Measurements from ENCODE around the gene PLEKHA8.
A peak's percentile ranks its signal among the peaks of the same experiment; 100 is the strongest.
"Not testable (repeated sequence)": the region's sequence is repeated elsewhere in the genome, so short reads cannot be mapped to it uniquely, and the experiment has no call there.

PLEKHA8 gene

GRCh38 chr7:30068117-30068516 is 39.9 kb downstream of the PLEKHA8 start:
- DNase-seq, result no peak

DNA sequence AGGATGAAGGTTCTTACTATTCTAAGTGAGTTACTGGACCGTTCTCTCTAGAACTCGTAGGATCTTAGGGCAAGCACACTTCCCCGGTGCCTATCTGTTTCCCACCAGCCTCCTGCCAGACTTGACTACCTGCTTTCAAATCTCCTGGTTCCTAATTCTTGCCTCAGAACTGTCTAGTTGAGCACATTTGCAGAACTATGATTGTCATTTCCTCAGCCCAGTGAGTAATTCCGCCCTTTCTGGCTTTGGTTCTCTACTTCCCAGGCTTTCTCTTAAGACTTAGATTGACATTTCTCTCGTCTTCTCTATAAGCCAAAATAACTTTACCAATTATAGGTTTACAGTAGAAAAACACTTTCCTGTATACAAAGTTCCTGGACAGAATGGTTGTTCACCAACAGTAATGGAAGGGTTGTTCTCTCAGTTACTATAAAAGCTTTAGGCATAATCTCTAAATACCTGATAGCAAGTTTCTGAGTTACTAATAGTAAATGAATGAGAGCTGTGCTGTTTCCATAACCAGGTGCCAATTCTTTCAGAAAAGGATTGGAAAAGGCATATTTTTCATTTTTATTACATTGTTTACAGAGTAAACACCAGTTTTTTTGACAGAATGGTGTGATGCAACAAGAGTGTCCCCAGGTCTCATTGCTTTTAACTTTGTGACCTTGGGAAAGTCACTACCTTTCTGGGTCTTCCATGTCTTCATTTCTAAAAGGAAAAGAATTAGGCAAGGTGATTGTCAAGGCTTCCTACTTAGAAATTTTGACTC is 41.1 kb downstream of the PLEKHA8 start:
- no peak for DNase-seq

DNA sequence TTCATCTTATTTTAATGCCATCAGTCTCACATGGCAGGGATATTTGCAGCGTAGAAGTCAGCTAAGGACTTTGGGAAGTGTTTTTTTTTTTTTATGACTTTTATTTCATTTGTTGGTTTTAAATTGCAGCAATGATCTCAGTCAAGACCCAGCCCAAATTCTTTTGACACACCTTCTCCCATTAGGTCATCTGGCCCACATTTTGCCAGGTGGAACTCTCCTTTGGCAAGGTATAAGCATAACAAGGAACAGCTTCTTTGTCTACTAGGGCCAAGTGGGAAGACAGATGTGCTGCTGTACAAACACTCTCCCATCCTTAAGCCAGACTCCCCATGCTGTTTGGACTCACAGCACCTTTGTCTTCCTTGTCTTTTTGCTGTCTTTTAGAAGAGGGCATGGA is 41.8 kb downstream of the PLEKHA8 start:
- DNase-seq, result no peak

GRCh38 chr7:30072735-30073134 is 44.5 kb downstream of the PLEKHA8 start:
- no peak for DNase-seq

DNA sequence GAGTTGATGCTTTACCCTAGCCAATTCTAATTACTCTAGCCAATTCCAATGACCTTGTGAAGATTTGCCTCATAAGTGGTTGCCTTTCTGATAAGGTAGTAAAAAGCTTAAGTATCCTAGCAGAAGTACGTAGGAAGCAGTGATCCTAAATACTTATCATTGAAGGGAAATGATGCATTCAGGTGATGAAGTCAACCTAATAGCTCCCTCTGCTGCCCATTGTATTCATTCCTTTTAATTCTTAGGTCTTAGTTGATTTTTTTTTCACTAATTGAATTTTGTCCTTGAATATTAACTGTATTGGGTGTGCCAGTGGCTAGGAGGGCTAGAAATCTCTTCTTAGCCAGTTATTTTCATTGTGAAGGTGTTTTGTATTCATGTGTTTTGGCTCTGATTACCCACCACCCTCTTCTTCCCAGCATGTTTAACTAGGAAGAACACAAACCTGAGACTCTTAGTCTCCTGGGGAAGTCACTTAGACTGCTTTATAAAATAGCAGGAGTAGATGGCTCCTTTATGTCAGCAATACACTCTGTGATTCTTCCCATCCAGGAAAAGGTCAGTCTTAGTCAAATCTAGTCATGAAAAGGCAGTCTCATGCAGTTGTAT is 46.3 kb downstream of the PLEKHA8 start:
- DNase-seq, result peak; percentile 23

GRCh38 chr7:30076411-30076810 is 48.2 kb downstream of the PLEKHA8 start:
- DNase-seq, result no peak

DNA sequence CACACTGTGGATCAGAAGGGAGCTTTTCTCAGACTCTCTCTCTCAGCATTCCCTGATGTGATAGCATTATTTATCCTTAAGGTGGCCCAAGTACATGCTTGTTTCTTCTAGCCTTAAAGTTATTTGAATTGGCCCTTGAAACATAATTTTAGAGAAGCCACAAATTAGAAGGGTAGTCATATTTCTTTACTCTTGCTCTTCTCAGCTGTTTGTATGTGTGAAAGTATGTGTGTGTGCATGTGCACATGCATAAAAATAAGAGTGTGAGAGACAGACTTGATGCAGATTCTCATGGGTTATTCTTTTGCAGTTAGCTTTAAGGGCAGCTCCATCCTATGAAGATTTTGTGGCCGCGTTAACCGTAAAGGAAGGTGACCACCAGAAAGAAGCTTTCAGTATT is 50.1 kb downstream of the PLEKHA8 start:
- DNase-seq, result no peak

DNA sequence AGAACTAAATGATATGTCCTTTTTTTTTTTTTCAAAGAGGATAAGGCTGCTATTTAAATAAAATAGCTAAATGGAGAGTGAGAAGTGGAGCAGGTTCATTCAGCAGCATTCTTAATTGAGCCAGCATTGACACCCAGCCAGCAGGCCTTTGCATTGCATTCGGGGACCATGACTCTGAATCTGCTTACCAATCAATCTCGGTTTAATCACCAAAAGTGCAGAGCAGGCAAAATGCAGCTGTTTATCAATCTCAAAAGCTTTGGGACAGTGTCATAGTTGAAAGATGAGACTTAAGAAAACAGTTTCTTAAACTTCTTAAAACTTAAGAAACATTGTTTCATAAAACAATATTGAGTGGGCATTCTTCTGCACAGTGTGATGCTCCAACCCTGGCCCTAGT is 51.7 kb downstream of the PLEKHA8 start:
- DNase-seq, result no peak

GRCh38 chr7:30080818-30081217 is 52.6 kb downstream of the PLEKHA8 start:
- DNase-seq, result no peak

- no peak for DNase-seq
These were observed 54.5 kb downstream of the PLEKHA8 start for GRCh38 chr7:30082686-30083085.

DNA sequence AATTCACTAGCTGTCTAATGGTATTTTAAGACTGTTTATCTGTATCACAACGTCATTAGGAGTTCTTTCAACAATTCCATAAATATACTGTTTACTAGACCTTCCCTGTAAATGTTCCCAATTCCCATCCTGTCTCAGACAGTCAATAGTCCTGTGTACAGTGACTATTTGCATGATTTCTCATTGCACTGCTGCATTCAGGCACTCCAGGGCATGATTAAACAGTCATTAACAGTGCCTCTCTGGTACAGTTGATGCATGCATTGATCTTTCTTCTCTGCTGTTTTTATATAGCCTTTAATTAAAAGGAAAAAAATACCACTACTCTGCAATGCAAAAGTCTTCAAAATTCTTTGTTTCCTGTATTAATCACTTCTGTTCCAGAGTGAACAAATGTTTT is 55.1 kb downstream of the PLEKHA8 start:
- DNase-seq, result no peak

GRCh38 chr7:30084212-30084611 is 56.0 kb downstream of the PLEKHA8 start:
- DNase-seq, result no peak

DNA sequence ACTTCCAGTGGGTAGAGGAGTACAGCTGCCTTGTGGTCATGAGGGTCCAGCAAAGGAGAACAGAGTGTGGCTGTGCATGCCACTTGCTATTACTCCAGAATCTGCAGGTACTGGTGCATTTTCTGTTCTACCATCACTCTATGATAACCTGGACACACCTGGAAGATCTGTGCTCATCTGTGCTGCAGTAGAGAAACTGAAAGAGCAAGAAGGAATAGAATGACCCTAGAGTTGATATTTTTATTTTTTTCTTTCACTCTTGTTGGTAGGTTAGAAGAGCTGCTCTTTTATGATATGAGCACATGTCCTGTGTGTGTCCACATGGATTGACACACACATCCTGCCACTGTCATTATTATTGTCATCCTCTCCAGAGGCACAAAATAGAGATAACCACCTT is 58.3 kb downstream of the PLEKHA8 start:
- no peak for DNase-seq

GRCh38 chr7:30087371-30087770 is 59.2 kb downstream of the PLEKHA8 start:
- DNase-seq, result no peak

GRCh38 chr7:30088362-30088761 is 60.1 kb downstream of the PLEKHA8 start:
- DNase-seq, result no peak

DNA sequence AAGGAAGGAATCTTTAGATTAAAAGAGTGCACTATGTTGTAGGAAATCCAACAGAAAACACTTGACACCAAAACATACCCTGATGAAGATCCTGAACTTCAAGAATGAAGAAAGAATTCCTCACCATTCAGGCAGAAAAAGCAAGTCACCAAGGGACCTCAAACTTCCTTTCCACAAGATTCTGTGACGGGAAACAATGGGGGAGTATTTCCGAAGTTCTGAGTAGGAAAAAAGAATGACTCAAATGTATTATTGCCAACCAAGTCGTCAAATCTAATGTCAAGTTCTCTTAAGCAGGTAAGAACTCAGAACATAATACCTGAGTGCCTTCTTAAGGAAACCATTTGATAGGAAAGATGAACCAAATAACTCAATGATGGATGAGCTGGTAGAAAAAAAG is 61.9 kb downstream of the PLEKHA8 start:
- no peak for DNase-seq

GRCh38 chr7:30091491-30091912 is 63.3 kb downstream of the PLEKHA8 start:
- no peak for DNase-seq

DNA sequence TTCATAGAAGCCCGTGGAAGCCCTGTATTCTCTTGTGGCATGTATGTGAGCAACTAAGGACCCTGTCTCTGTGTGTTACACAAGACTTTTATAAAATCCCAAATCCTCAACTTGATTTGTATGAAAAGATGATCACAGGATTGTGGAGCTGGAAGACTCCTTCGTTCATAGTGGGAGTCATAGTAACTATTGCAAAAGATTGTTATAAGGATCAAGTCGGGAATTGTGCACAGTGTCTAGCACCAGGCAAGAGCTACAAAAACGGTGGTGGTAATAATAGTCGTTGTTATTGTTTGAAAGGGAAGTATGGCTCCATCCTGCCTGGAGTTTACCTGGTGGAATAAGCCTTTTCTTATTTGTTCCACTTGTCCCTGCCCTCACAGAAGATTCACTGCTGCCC is 63.8 kb downstream of the PLEKHA8 start:
- no peak for DNase-seq

- no peak for DNase-seq
These were observed 65.3 kb downstream of the PLEKHA8 start for GRCh38 chr7:30093420-30093952.

DNA sequence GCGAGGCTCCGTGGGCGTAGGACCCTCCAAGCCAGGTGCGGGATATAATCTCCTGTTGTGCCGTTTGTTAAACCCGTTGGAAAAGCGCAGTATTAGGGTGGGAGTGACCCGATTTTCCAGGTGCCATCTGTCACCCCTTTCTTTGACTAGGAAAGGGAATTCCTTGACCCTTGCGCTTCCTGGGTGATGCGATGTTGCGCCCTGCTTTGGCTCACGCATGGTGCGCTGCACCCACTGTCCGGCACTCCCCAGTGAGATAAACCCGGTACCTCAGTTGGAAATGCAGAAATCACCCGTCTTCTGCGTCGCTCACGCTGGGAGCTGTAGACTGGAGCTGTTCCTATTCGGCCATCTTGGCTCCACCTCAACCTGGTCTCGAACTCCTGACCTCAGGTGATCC is 70.4 kb downstream of the PLEKHA8 start:
- DNase-seq, result not testable (repeated sequence)

GRCh38 chr7:30102281-30102680 is 74.1 kb downstream of the PLEKHA8 start:
- DNase-seq, result no peak

DNA sequence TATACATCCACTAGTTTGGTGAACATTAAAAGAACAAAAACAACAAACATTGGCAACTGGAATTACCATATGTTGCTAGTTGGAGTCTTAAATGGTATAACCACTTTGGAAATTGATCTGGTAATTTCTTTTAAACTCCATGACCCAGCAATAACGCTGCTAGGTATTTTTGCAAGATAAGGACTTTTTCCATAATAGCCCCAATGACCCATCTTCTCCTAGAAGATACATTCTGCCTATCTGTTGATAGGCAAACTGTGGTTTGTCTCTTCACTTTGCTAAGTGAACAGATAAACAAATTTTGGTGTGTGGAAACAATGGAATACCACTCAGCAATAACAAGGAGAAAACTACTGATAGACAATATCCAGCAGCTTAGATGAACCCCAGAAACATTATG is 75.9 kb downstream of the PLEKHA8 start:
- DNase-seq, result no peak

DNA sequence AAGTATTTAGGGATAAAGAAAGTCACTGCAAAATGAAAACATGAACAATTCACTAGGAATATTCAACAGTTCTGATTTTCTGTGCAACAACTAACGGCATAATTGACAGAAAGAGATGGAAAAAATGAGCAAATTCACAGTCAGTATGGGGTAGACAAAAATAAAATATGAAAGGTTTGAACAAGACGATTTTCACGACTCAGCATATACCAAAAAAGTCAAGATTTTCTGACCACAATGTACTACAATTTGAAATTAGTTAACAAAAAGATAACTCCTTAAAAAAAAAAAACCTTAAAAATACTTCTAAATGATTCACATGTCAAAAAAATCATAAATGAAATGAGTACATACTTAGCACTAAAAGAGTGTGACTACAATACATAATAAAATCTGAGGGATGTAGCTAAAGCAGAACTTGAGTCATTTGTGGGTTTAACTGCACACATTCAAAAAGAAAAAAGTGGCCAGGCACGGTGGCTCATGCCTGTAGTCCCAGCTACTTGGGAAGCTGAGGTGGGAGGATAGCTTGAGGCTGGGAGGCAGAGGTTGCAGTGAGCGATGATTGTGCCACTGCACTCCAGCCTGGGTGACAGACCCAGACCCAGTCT is 84.0 kb downstream of the PLEKHA8 start:
- no peak for DNase-seq

DNA sequence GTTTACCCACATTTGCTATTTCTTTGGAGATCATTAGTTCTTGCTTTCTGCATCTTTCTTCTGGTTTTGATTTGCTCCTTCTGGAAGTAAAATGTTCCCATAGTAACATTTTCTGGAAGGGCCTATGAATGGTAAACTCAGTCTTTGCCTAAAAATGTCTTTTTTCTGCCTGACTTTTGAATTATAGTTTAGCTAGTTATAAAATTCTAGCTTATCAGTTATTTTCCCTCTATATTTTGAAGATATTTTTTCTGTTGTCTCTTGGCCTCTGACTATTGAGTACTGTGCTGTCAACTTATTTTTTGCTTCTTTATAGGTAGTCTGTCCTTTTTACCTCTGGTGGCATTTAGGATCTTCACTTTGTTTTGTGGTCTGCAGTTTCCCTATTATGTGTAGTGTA is 84.9 kb downstream of the PLEKHA8 start:
- no peak for DNase-seq
